Astrocyte (in vitro differentiated cells and primary cell): Measurements from ENCODE around the gene PAX5. TPM values are rescaled to one million over a fixed set of nuclear protein-coding genes. Genes with fewer than 3 reads are reported as not detected.

Experiments
- DNase-seq: peaks from one replicate; pipeline ENCODE4 v3.0.0-alpha.2; 2010; ENCODE audit warnings: low read depth
- FAIRE-seq: peaks from 2 replicates; lab custom pipeline; 2011; peaks lifted over from hg19 to GRCh38; lab: Jason Lieb, UNC
- H2AFZ ChIP-seq: 2 replicates; pipeline ENCODE4 v1.6.0; 2012; ENCODE audit warnings: low read depth, low read length, inconsistent platforms
- H3K27ac ChIP-seq: 2 replicates; pipeline ENCODE4 v1.5.1; 2011; ENCODE audit warnings: low read depth, low read length, inconsistent platforms
- H3K27me3 ChIP-seq: 2 replicates; pipeline ENCODE4 v1.6.0; 2011; ENCODE audit warnings: low read length, inconsistent platforms; ENCODE audit not compliant: insufficient read depth
- H3K36me3 ChIP-seq: 2 replicates; pipeline ENCODE4 v1.5.1; 2011; ENCODE audit warnings: low read length, inconsistent platforms; ENCODE audit not compliant: insufficient read depth
- H3K4me1 ChIP-seq: 2 replicates; pipeline ENCODE4 v1.5.1; 2011; ENCODE audit warnings: low read length, inconsistent platforms; ENCODE audit not compliant: insufficient read depth
- H3K4me2 ChIP-seq: 2 replicates; pipeline ENCODE4 v1.6.0; 2012; ENCODE audit warnings: low read length, inconsistent platforms
- H3K4me3 ChIP-seq: 2 replicates; pipeline ENCODE4 v1.5.1; 2011; ENCODE audit warnings: low read depth, mild to moderate bottlenecking, low read length, inconsistent platforms; ENCODE audit not compliant: insufficient read depth
- H3K79me2 ChIP-seq: 2 replicates; pipeline ENCODE4 v1.6.0; 2012; ENCODE audit warnings: mild to moderate bottlenecking, low read length, inconsistent platforms; ENCODE audit not compliant: insufficient read depth
- H3K9ac ChIP-seq: 2 replicates; pipeline ENCODE4 v1.6.0; 2012; ENCODE audit warnings: mild to moderate bottlenecking, low read length, inconsistent platforms
- H3K9me3 ChIP-seq: 2 replicates; pipeline ENCODE4 v1.5.1; 2012; ENCODE audit warnings: low read depth, mild to moderate bottlenecking, low read length, inconsistent platforms; ENCODE audit not compliant: insufficient read depth
- H4K20me1 ChIP-seq: 2 replicates; pipeline ENCODE4 v1.6.0; 2012; ENCODE audit warnings: low read length, inconsistent platforms; ENCODE audit not compliant: insufficient read depth
- H3K27ac Mint-ChIP-seq: one replicate; pipeline ENCODE4 v1.8.0; 2021; ENCODE audit warnings: mild to moderate bottlenecking, mixed read lengths; ENCODE audit not compliant: unreplicated experiment
- H3K27me3 Mint-ChIP-seq: one replicate; pipeline ENCODE4 v1.8.0; 2021; ENCODE audit warnings: low read depth, mixed read lengths; ENCODE audit not compliant: unreplicated experiment
- H3K36me3 Mint-ChIP-seq: one replicate; pipeline ENCODE4 v1.8.0; 2021; ENCODE audit warnings: low read depth, mixed read lengths; ENCODE audit not compliant: unreplicated experiment
- H3K4me1 Mint-ChIP-seq: one replicate; pipeline ENCODE4 v1.8.0; 2021; ENCODE audit warnings: low read depth, mixed read lengths; ENCODE audit not compliant: unreplicated experiment
- H3K4me3 Mint-ChIP-seq: one replicate; pipeline ENCODE4 v1.8.0; 2021; ENCODE audit warnings: mild to moderate bottlenecking, moderate library complexity, mixed read lengths; ENCODE audit not compliant: unreplicated experiment
- H3K9me3 Mint-ChIP-seq: one replicate; pipeline ENCODE4 v1.8.0; 2021; ENCODE audit warnings: mild to moderate bottlenecking, mixed read lengths; ENCODE audit not compliant: unreplicated experiment
- CTCF ChIP-seq: IDR thresholded peaks from 2 replicates; pipeline ENCODE4 v1.5.1; 2011; ENCODE audit warnings: low read depth, mild to moderate bottlenecking, inconsistent platforms, low read length, moderate library complexity; ENCODE audit not compliant: insufficient read depth
- EZH2 ChIP-seq: IDR thresholded peaks from 2 replicates; pipeline ENCODE4 v1.6.1; 2012; ENCODE audit warnings: mild to moderate bottlenecking, low read length, inconsistent platforms; ENCODE audit not compliant: insufficient read depth
- total RNA-seq: library from RNA; stranded (reverse); gene quantifications from 2 replicates; pipeline ENCODE4 v1.2.1, GENCODE V29; 2021

The PAX5 gene
- total RNA-seq, 1 donor from 2014 or later: not detected

GRCh38 chr9:36939655-36940499 lies 94.2 kb downstream of the PAX5 start:
- TF ChIP-seq CTCF (no peak), EZH2 (no peak)
- peaks cover 9% of the 10 kb centered on the region for H3K4me1 Mint-ChIP-seq
- Histone ChIP-seq H3K4me1 (no peaks in the 10 kb centered on the region), H3K4me2 (no peak overlapping the region), H2AFZ (no peak overlapping the region), H4K20me1 (no peaks in the 10 kb centered on the region), H3K9ac (no peak overlapping the region), H3K36me3 (no peaks in the 10 kb centered on the region), H3K9me3 (no peaks in the 10 kb centered on the region), H3K4me3 (no peak overlapping the region), H3K79me2 (no peaks in the 10 kb centered on the region), H3K27ac (no peak overlapping the region), H3K27me3 (peaks cover 39% of the 10 kb centered on the region)
- H3K27ac Mint-ChIP-seq: no peak overlapping the region
- no peak for DNase-seq
- no peak overlapping the region for H3K4me3 Mint-ChIP-seq
- H3K9me3 Mint-ChIP-seq: no peaks in the 10 kb centered on the region
- H3K36me3 Mint-ChIP-seq: no peaks in the 10 kb centered on the region
- H3K27me3 Mint-ChIP-seq: peaks cover 61% of the 10 kb centered on the region
- FAIRE-seq: no peak

- no peak overlapping the region for H3K27ac ChIP-seq
- no peak overlapping the region for H3K9ac ChIP-seq
- TF ChIP-seq EZH2 (no peak), CTCF (no peak)
- Mint-ChIP-seq H3K36me3 (no peaks in the 10 kb centered on the region), H3K4me1 (peaks cover 9% of the 10 kb centered on the region), H3K9me3 (no peaks in the 10 kb centered on the region), H3K27ac (no peak overlapping the region), H3K4me3 (no peak overlapping the region), H3K27me3 (peaks cover 63% of the 10 kb centered on the region)
- no peaks in the 10 kb centered on the region for H3K36me3 ChIP-seq
- no peaks in the 10 kb centered on the region for H3K4me1 ChIP-seq
- H3K27me3 ChIP-seq: peaks cover 39% of the 10 kb centered on the region
- H3K4me2 ChIP-seq: no peak overlapping the region
- no peak overlapping the region for H3K4me3 ChIP-seq
- no peaks in the 10 kb centered on the region for H4K20me1 ChIP-seq
- FAIRE-seq (no peak), DNase-seq (no peak)
- no peak overlapping the region for H2AFZ ChIP-seq
- H3K79me2 ChIP-seq: no peaks in the 10 kb centered on the region
- H3K9me3 ChIP-seq: no peaks in the 10 kb centered on the region
Observed at GRCh38 chr9:36939214-36939613, 94.9 kb downstream of the PAX5 start.

- peaks cover 9% of the 10 kb centered on the region for H3K4me1 Mint-ChIP-seq
- TF ChIP-seq CTCF: no peak
- no peak for TF ChIP-seq EZH2
- Histone ChIP-seq H3K4me2 (no peak overlapping the region), H3K79me2 (no peaks in the 10 kb centered on the region), H3K27me3 (peaks cover 40% of the 10 kb centered on the region), H3K4me3 (no peak overlapping the region), H3K27ac (no peak overlapping the region), H3K9ac (no peak overlapping the region), H4K20me1 (no peaks in the 10 kb centered on the region), H2AFZ (no peak overlapping the region), H3K4me1 (no peaks in the 10 kb centered on the region), H3K36me3 (no peaks in the 10 kb centered on the region), H3K9me3 (no peaks in the 10 kb centered on the region)
- no peaks in the 10 kb centered on the region for H3K9me3 Mint-ChIP-seq
- H3K36me3 Mint-ChIP-seq: no peaks in the 10 kb centered on the region
- peaks cover 65% of the 10 kb centered on the region for H3K27me3 Mint-ChIP-seq
- DNase-seq: no peak
- H3K27ac Mint-ChIP-seq: no peak overlapping the region
- no peak overlapping the region for H3K4me3 Mint-ChIP-seq
- no peak for FAIRE-seq
Observed at GRCh38 chr9:36938617-36939016, 95.5 kb downstream of the PAX5 start.
